ENCODE measurements around the gene SPPL3. TPM values are rescaled to one million over a fixed set of nuclear protein-coding genes. Genes with fewer than 3 reads are reported as not detected.
A peak's percentile ranks its signal among the peaks of the same experiment; 100 is the strongest.

SPPL3 gene
- total and polyA plus RNA-seq, 2 experiments from 2014 or later: 10.9 to 27.8 TPM

DNA sequence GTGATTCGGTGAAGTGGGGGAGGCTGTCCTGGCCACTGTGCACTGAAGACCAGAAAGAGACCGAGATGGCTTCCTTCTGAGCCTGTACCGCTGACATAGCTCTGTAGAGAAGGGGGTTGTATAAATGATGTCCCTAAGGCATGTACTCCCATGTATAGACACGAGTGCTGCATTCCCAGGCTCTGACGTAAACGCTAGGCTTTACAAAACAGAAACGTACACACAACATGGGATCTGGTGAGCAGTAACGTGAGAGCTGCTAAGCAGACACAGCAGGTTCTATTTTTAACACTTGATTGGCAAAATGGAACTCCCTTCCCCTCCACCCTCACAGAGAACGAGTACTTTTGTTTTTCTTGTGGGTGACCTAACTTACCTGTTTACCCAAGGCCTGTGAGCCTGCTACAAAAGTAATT is 142.6 kb downstream of the SPPL3 start:
- Histone ChIP-seq H3K4me1 (ENCODE audit: insufficient read depth) (peaks cover 5% of the 10 kb centered on the region; the same call in 1 of the 2 replicates), H3K4me3 (no peak overlapping the region), H3K27me3 (ENCODE audit: insufficient read depth) (no peaks in the 10 kb centered on the region), H3K79me2 (replicated peaks; ENCODE audit: insufficient read depth) (no peaks in the 10 kb centered on the region), H3K4me2 (no peak overlapping the region), H2AFZ (no peak overlapping the region), H3F3A (replicated peaks; ENCODE audit: low read depth) (no peaks in the 10 kb centered on the region), H3K9me2 (ENCODE audit: insufficient read depth) (no peaks in the 10 kb centered on the region), H3K36me3 (ENCODE audit: insufficient read depth) (peaks cover 3% of the 10 kb centered on the region; the same call in 1 of the 2 replicates), H4K20me1 (replicated peaks; ENCODE audit: insufficient read depth) (no peaks in the 10 kb centered on the region), H3K27ac (ENCODE audit: low read depth) (no peak overlapping the region)
- DNase-seq (ENCODE audit: low spot score) (no peak), ATAC-seq (no peak)
- H3K4me3 Mint-ChIP-seq: no peak overlapping the region
- H3K4me1 Mint-ChIP-seq: peaks cover 22% of the 10 kb centered on the region
- no peak overlapping the region for H3K27ac Mint-ChIP-seq
- peaks cover 37% of the 10 kb centered on the region for H3K36me3 Mint-ChIP-seq (ENCODE audit: low read depth)
- H3K27me3 Mint-ChIP-seq (ENCODE audit: insufficient read depth, low read depth, poor library complexity): peaks cover 8% of the 10 kb centered on the region
- TF ChIP-seq CREB1 (CRISPR knock-in tag; IDR thresholded peaks at IDR 0.05; ENCODE audit: low read depth): no peak
- TF ChIP-seq, protein P1, sequence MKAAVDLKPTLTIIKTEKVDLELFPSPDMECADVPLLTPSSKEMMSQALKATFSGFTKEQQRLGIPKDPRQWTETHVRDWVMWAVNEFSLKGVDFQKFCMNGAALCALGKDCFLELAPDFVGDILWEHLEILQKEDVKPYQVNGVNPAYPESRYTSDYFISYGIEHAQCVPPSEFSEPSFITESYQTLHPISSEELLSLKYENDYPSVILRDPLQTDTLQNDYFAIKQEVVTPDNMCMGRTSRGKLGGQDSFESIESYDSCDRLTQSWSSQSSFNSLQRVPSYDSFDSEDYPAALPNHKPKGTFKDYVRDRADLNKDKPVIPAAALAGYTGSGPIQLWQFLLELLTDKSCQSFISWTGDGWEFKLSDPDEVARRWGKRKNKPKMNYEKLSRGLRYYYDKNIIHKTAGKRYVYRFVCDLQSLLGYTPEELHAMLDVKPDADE (IDR thresholded peaks at IDR 0.05): no peak
- no peak for TF ChIP-seq ZNF331 (CRISPR knock-in tag; IDR thresholded peaks at IDR 0.05; ENCODE audit: low read depth)
- no peak for TF ChIP-seq EZH2 (IDR thresholded peaks at IDR 0.05; ENCODE audit: low read depth, unreplicated experiment)
- no peak for TF ChIP-seq STAT1 (IDR thresholded peaks at IDR 0.05; ENCODE audit: unreplicated experiment)
- H3K9me3 Mint-ChIP-seq: no peaks in the 10 kb centered on the region

DNA sequence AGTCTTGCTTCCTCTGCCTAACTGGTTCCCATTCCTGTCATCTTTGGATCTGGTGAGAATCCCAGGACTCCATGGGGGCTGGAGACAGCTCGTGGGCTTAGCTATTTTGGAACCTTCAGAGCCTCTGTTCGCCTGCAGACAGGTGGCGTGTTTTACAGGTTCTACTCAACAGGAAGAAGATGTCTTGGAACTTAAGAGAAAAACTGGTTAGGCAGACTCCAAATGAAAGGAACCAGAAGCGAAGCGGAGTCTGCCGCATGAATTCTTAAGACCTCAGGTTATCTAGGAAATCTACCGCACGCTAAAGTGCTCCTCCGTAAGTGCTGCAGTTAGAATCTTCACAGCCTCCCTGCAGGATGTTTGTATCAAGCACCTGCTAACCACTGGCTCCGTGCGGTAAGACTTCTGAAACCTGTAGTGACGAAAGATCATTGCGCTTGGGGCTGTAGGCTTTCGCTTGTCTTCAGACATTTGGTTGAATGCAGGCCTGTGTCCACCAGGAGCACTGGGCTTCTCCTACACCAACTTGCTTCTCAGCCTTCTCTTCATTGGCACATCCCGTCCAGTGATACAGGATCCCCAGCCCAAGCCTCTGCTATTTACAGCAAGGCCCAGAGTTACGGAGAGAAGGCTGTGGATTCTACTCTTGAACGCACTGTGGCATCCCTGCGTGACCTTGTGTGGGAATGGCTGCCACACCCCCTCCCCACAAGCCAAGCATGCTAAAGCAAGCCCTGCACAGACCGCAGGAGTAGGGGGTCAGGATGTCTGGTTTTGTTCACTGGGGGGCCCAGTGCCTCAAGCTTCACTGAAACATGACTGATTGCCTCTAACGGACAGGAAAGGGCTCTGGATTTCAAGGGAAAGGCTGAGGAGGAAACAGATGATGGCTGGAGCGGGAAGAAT is 143.6 kb downstream of the SPPL3 start:
- H3K9me3 Mint-ChIP-seq: no peaks in the 10 kb centered on the region
- no peak overlapping the region for H2AFZ ChIP-seq
- no peaks in the 10 kb centered on the region for H4K20me1 ChIP-seq (replicated peaks; ENCODE audit: insufficient read depth)
- H3K4me3 ChIP-seq: no peak overlapping the region
- no peak overlapping the region for H3K27ac ChIP-seq (ENCODE audit: low read depth)
- no peaks in the 10 kb centered on the region for H3F3A ChIP-seq (replicated peaks; ENCODE audit: low read depth)
- peaks cover 22% of the 10 kb centered on the region for H3K4me1 Mint-ChIP-seq
- peaks cover 3% of the 10 kb centered on the region; the same call in 1 of the 2 replicates for H3K36me3 ChIP-seq (ENCODE audit: insufficient read depth)
- DNase-seq (ENCODE audit: low spot score): no peak
- peaks cover 6% of the 10 kb centered on the region for H3K27me3 Mint-ChIP-seq (ENCODE audit: insufficient read depth, low read depth, poor library complexity)
- no peak overlapping the region for H3K4me3 Mint-ChIP-seq
- no peaks in the 10 kb centered on the region for H3K79me2 ChIP-seq (replicated peaks; ENCODE audit: insufficient read depth)
- H3K4me1 ChIP-seq (ENCODE audit: insufficient read depth): peaks cover 5% of the 10 kb centered on the region; the same call in 1 of the 2 replicates
- peaks cover 29% of the 10 kb centered on the region for H3K36me3 Mint-ChIP-seq (ENCODE audit: low read depth)
- no peaks in the 10 kb centered on the region for H3K9me2 ChIP-seq (ENCODE audit: insufficient read depth)
- H3K4me2 ChIP-seq: no peak overlapping the region
- TF ChIP-seq, protein P2, sequence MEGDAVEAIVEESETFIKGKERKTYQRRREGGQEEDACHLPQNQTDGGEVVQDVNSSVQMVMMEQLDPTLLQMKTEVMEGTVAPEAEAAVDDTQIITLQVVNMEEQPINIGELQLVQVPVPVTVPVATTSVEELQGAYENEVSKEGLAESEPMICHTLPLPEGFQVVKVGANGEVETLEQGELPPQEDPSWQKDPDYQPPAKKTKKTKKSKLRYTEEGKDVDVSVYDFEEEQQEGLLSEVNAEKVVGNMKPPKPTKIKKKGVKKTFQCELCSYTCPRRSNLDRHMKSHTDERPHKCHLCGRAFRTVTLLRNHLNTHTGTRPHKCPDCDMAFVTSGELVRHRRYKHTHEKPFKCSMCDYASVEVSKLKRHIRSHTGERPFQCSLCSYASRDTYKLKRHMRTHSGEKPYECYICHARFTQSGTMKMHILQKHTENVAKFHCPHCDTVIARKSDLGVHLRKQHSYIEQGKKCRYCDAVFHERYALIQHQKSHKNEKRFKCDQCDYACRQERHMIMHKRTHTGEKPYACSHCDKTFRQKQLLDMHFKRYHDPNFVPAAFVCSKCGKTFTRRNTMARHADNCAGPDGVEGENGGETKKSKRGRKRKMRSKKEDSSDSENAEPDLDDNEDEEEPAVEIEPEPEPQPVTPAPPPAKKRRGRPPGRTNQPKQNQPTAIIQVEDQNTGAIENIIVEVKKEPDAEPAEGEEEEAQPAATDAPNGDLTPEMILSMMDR (conservative IDR thresholded peaks at IDR 0.05; ENCODE audit: low read depth in 2 of 2): 0 out of 4 replicates have a peak, but pooled peaks of 1 of the 2 experiments have one; percentile 3
- TF ChIP-seq, protein P3, sequence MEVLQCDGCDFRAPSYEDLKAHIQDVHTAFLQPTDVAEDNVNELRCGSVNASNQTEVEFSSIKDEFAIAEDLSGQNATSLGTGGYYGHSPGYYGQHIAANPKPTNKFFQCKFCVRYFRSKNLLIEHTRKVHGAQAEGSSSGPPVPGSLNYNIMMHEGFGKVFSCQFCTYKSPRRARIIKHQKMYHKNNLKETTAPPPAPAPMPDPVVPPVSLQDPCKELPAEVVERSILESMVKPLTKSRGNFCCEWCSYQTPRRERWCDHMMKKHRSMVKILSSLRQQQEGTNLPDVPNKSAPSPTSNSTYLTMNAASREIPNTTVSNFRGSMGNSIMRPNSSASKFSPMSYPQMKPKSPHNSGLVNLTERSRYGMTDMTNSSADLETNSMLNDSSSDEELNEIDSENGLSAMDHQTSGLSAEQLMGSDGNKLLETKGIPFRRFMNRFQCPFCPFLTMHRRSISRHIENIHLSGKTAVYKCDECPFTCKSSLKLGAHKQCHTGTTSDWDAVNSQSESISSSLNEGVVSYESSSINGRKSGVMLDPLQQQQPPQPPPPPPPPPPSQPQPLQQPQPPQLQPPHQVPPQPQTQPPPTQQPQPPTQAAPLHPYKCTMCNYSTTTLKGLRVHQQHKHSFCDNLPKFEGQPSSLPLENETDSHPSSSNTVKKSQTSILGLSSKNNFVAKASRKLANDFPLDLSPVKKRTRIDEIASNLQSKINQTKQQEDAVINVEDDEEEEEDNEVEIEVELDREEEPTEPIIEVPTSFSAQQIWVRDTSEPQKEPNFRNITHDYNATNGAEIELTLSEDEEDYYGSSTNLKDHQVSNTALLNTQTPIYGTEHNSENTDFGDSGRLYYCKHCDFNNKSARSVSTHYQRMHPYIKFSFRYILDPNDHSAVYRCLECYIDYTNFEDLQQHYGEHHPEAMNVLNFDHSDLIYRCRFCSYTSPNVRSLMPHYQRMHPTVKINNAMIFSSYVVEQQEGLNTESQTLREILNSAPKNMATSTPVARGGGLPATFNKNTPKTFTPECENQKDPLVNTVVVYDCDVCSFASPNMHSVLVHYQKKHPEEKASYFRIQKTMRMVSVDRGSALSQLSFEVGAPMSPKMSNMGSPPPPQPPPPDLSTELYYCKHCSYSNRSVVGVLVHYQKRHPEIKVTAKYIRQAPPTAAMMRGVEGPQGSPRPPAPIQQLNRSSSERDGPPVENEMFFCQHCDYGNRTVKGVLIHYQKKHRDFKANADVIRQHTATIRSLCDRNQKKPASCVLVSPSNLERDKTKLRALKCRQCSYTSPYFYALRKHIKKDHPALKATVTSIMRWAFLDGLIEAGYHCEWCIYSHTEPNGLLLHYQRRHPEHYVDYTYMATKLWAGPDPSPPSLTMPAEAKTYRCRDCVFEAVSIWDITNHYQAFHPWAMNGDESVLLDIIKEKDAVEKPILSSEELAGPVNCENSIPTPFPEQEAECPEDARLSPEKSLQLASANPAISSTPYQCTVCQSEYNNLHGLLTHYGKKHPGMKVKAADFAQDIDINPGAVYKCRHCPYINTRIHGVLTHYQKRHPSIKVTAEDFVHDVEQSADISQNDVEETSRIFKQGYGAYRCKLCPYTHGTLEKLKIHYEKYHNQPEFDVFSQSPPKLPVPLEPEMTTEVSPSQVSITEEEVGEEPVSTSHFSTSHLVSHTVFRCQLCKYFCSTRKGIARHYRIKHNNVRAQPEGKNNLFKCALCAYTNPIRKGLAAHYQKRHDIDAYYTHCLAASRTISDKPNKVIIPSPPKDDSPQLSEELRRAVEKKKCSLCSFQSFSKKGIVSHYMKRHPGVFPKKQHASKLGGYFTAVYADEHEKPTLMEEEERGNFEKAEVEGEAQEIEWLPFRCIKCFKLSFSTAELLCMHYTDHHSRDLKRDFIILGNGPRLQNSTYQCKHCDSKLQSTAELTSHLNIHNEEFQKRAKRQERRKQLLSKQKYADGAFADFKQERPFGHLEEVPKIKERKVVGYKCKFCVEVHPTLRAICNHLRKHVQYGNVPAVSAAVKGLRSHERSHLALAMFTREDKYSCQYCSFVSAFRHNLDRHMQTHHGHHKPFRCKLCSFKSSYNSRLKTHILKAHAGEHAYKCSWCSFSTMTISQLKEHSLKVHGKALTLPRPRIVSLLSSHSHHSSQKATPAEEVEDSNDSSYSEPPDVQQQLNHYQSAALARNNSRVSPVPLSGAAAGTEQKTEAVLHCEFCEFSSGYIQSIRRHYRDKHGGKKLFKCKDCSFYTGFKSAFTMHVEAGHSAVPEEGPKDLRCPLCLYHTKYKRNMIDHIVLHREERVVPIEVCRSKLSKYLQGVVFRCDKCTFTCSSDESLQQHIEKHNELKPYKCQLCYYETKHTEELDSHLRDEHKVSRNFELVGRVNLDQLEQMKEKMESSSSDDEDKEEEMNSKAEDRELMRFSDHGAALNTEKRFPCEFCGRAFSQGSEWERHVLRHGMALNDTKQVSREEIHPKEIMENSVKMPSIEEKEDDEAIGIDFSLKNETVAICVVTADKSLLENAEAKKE (CRISPR knock-in tag; IDR thresholded peaks at IDR 0.05): no peak
- no peaks in the 10 kb centered on the region for H3K27me3 ChIP-seq (ENCODE audit: insufficient read depth)
- ATAC-seq: no peak
- peak overlapping the region; percentile 58; the same call in 1 of the 2 replicates for H3K27ac Mint-ChIP-seq

Measured in GM23338 (cell line).